VCaP (cell line): ENCODE measurements around the gene SYT1.
"Not testable (repeated sequence)": the region's sequence is repeated elsewhere in the genome, so short reads cannot be mapped to it uniquely, and the experiment has no call there.

Source experiments
- H3K27ac ChIP-seq: fragments of 450-650 bp; 2 replicates; pipeline ENCODE4 v1.5.1; 2017
- TF ChIP-seq, protein P1 (sequence below): fragments of 450-650 bp; conservative IDR thresholded peaks from 2 replicates; pipeline ENCODE4 v1.5.1; 2017; ENCODE audit warnings: mild to moderate bottlenecking, moderate library complexity

SYT1 gene

DNA sequence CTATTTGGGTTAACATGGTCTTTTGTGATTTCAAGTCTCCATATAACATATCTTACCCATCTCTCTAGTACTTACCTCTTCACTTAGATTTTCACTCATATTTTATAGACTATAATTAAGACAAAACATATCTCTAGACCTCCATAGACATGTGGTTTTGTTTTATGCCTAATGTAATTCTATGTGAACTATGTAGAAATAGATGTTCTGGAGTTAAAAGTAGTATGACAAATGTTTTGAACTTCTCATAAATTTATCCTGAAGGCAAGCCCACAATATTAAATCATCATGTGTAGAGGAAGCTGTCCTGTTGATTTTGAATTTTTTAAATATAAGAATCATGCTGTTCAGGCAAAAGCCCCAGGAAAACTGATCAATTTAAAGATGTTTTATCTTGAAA is 169.2 kb downstream of the SYT1 start:
- H3K27ac ChIP-seq, result no peak overlapping the region
- TF ChIP-seq, protein P1, sequence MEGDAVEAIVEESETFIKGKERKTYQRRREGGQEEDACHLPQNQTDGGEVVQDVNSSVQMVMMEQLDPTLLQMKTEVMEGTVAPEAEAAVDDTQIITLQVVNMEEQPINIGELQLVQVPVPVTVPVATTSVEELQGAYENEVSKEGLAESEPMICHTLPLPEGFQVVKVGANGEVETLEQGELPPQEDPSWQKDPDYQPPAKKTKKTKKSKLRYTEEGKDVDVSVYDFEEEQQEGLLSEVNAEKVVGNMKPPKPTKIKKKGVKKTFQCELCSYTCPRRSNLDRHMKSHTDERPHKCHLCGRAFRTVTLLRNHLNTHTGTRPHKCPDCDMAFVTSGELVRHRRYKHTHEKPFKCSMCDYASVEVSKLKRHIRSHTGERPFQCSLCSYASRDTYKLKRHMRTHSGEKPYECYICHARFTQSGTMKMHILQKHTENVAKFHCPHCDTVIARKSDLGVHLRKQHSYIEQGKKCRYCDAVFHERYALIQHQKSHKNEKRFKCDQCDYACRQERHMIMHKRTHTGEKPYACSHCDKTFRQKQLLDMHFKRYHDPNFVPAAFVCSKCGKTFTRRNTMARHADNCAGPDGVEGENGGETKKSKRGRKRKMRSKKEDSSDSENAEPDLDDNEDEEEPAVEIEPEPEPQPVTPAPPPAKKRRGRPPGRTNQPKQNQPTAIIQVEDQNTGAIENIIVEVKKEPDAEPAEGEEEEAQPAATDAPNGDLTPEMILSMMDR, result no peak

DNA sequence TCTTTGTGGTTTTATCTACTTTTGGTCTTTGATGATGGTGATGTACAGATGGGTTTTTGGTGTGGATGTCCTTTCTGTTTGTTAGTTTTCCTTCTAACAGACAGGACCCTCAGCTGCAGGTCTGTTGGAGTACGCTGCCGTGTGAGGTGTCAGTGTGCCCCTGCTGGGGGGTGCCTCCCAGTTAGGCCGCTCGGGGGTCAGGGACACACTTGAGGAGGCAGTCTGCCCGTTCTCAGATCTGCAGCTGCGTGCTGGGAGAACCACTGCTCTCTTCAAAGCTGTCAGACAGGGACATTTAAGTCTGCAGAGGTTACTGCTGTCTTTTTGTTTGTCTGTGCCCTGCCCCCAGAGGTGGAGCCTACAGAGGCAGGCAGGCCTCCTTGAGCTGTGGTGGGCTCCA is 180.2 kb downstream of the SYT1 start:
- H3K27ac ChIP-seq, result not testable (repeated sequence)

DNA sequence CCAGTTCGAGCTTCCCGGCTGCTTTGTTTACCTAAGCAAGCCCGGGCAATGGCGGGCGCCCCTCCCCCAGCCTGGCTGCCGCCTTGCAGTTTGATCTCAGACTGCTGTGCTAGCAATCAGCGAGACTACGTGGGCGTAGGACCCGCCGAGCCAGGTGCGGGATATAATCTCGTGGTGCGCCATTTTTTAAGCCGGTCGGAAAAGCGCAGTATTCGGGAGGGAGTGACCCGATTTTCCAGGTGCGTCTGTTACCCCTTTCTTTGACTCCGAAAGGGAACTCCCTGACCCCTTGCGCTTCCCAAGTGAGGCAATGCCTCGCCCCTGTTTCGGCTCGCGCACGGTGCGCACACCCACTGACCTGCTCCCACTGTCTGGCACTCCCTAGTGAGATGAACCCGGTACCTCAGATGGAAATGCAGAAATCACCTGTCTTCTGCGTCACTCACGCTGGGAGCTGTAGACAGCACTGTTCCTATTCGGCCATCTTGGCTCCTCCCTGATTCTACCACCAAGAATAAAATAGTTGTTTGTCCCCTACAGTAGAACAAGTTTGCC is 180.7 kb downstream of the SYT1 start:
- not testable (repeated sequence) for H3K27ac ChIP-seq

DNA sequence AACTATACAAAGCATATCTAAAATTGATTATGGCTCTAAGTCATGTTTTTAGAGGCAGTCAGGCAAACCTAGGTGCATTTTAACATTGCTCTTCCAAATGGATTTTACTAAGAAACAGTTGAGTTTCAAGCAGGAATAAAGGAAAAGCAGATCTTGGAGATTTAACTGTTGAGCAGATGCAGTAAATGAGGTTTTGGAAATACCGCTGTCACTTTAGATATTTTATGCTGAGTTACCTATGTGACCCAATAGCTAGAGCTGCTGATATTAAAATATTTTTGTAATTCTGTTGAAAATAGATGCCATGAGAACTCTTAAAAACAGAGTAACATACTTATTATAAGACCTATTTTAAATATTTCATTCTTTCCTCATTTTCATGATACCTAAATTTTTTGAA is 181.4 kb downstream of the SYT1 start:
- TF ChIP-seq, protein P1, result no peak
- no peak overlapping the region for H3K27ac ChIP-seq

DNA sequence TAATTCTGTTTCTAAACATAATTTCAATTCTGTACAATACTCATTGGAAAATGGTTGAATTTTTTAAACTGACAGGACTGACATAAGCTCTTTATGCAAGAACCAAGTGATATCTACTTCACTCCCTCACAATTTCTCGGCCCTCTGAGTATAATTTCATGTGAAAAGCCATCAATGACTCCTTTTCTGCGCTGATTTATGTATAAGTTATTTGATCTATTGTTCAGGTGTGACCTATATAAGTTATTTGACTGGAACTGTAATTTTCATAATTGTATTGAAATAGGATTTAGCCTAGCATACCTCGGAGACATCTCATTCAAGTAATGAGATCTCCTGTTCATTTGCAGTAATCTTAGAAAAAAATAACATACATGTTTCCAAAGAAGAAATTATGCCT is 184.4 kb downstream of the SYT1 start:
- TF ChIP-seq, protein P1, result no peak

DNA sequence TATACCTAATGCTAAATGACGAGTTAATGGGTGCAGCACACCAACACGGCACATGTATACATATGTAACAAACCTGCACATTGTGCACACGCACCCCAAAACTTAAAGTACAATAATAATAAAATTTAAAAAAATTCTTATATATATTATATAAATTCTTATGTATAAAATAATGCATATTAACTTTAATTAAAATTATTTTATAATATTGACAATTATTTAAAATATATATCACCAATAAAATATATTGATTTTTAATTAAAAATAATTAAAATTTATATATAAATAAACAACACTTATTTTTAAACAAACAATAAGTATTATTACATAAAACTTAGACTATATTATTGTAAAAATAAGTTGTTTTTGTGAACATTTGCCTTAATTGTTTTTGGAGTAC is 188.8 kb downstream of the SYT1 start:
- no peak overlapping the region for H3K27ac ChIP-seq
- TF ChIP-seq, protein P1, result no peak

More for the DNA sequence above, 184.4 kb downstream of the SYT1 start:
- H3K27ac ChIP-seq, result no peak overlapping the region

DNA sequence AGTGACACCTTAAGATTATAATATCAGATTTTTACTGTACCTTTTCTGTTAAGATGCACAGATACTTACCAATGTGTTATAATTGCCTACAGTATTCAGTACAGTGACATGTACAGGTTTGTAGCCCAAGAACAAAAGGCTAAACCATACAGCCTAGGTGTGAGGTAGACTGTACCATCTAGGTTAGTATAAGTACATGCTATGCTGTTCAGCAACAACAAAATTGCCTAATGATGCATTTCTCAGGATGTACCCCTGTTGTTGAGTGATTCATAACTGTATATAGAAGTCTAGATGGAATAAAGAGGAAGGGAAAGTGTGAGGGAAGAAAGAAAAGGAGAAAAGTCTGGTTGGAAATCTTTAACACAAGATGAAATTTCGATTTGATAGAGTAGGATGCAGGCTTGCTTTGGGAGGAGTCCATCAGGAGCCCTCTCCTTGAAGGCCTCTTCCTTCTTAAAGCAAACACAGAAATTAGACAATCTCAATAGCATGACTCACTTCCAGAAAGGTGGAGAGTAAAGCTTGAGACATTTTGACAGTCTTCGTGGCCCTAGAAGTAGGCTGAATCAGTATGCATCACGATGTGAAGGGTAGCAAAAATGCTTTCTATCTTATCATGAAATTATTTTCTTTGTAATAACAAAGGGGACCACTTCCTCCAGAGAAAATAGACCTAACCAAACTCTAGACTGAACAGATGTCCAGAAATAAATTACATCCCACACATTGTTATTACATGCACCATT is 191.5 kb downstream of the SYT1 start:
- TF ChIP-seq, protein P1, result no peak
- no peak overlapping the region for H3K27ac ChIP-seq

DNA sequence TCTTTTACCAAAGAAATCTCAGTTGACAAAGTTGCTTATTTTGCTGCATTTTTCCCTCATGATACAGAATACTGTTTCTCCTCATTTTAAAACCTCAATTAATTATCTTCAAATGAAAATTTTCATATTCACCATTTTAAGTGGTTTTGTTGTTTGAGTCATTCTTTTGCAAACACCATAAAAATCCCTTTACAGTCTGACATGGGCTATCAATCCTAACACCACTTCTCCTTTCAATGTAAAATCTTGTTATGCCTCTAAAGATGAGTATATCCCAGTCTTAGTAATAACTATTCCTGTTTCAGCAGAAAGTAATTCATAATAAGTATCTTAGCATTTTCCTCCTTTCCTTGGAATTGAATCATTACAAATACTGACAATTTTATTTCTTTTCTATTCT is 192.2 kb downstream of the SYT1 start:
- TF ChIP-seq, protein P1, result no peak
- H3K27ac ChIP-seq, result no peak overlapping the region
